ENCODE data around the gene LRP11.

GRCh38 chr6:149897015-149897697 is 33.0 kb upstream of the LRP11 start:
- no peak for TF ChIP-seq CTCF (IDR thresholded peaks at IDR 0.05; ENCODE audit: insufficient read depth, low read length)
- TF ChIP-seq REST (IDR thresholded peaks at IDR 0.05; ENCODE audit: insufficient replicate concordance, low read depth) = no peak
- TF ChIP-seq SPI1 (IDR thresholded peaks at IDR 0.05; ENCODE audit: borderline replicate concordance, low read depth) = no peak

Data from HL-60 (cell line).